GM11168 (cell line): Measurements from ENCODE around the gene NOL8.

Source experiments
- in situ Hi-C: fragments of 300-500 bp; cut with MboI; formaldehyde crosslinking; loops from one replicate; pipeline ENCODE4 v1.12.0; 2022; ENCODE audit warnings: low sequenced_read_pairs; ENCODE audit not compliant: unreplicated experiment

The NOL8 gene

DNA sequence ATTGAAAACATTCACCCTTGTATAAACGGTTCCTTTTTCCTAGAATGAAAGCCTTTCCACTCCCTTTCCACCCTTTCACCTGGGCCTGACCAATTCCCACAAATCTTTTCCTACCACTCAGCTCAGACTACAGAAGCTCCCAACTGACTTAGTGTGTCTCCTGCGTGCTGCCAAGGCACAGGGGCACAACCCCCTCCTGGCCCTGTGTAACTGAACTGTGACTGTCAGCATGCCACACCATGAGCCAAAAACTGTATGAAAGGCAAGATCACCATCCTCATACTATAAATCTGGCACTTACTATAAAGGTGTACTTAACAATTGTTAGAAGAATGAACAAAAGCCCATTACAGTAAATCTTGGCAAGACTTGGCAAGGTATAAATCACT lies 11.5 kb downstream of the NOL8 start:
- in situ Hi-C loops, result loop anchor here (25.0 kb wide), 1 partner anchor 324 kb away; no protein-coding TSS in a partner anchor

- in situ Hi-C loops, result loop anchor here (25.0 kb wide), 1 partner anchor 324 kb away; no protein-coding TSS in a partner anchor
Observed at GRCh38 chr9:92312887-92313623, 12.1 kb downstream of the NOL8 start.

DNA sequence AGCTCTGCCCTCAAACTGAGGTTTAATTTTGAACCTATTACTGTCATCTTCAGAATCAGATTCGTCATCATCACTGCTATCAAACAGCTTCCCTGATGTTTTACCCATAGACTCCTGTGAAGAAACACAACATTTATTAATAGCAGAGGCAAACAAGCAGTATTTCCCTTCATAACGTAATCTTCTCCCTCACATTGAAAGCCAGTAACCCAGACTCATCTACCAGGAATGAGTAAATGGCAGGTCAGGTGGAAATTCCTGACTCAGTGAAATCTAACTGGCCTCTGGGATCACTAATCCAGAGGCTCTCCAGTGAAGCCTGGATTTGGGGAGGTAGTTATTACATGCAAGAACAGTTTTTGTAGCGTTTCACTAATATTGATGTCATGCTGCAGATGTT lies 14.6 kb downstream of the NOL8 start:
- in situ Hi-C loops, result loop anchor here (25.0 kb wide), 1 partner anchor 327 kb away; no protein-coding TSS in a partner anchor

DNA sequence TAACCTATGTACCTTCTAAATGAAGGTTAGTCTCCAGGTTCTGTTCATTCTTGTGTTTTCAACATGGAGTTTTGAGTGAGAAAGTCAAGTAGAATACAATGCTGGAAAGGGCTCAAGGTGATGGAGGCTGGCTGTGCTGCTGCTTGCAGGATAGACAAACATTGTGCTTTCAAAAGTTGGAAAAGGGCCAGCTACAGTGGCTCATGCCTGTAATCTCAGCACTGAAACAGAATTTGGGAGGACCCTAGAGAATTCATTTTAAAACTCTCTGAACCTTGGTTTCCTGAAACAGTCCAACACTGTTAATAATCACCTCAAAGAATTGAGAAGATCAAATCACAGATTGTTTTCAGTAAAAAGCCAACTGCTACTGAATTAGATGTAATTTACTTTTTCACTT lies 16.3 kb downstream of the NOL8 start:
- in situ Hi-C loops, result loop anchor here (25.0 kb wide), 1 partner anchor 328 kb away; no protein-coding TSS in a partner anchor

DNA sequence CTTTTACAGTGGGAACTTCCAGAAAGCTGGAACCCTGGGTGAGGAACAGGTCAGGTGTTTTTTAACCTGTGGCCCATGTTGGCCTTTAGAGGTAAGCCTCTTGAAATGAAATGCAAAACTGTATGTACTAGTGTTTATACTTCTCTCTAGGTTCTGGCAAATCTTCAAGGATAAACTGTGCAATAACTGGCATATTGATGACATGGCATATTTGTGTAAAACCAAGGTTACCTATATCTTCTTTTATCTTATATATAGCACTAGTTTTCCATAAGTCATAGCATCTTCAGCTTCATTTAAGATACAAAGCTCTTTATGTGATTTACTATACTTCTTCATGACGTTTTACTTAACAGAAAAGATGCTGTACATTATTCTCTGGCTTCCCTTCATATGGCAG lies 24.2 kb downstream of the NOL8 start:
- in situ Hi-C loops, result loop anchor here (25.0 kb wide), 1 partner anchor 336 kb away; no protein-coding TSS in a partner anchor

DNA sequence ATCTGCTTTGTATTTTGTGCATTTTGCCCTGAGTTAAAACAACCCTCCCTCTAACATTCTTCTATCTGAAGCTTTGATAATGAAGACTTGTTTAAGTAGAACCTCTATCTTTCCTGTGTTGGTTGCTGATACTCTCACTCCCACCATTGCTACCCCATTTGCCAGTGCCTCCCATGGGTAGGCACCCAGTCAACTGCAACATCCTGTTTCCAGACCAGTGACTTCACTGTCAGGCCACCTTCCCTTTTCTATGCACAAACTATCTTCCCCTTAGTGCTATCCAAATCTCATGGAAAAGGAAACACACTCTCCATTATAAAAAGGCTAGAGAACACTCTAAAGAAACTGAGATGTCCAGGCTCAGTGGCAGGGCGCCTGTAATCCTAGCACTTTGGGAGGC lies 26.0 kb downstream of the NOL8 start:
- in situ Hi-C loops, result no loop called here

GRCh38 chr9:92298036-92298435 lies 27.1 kb downstream of the NOL8 start:
- in situ Hi-C loops, result no loop called here

DNA sequence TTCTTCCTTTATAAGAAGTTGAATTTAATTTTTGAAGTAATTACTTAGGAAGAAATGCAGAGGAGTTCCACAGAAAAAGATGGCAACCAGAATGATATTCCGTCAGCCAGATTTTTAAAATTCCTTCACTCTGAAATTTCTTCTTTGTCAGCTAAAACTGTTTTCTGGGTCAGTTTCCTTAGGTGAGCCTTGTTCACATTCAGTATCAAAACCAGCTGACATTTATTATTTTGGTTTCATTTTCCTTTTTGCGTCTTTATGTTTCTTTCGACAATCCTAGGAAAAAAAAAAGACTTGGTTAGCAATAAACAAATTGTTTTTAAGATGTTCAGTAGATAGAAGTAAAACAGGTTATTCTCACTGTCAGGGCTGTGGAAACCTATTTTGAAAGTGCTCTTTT lies 27.5 kb downstream of the NOL8 start:
- in situ Hi-C loops, result no loop called here

- in situ Hi-C loops, result no loop called here
Observed at GRCh38 chr9:92295827-92296258, 29.3 kb downstream of the NOL8 start.

- in situ Hi-C loops, result no loop called here
Observed at GRCh38 chr9:92295240-92295790, 29.8 kb downstream of the NOL8 start.

DNA sequence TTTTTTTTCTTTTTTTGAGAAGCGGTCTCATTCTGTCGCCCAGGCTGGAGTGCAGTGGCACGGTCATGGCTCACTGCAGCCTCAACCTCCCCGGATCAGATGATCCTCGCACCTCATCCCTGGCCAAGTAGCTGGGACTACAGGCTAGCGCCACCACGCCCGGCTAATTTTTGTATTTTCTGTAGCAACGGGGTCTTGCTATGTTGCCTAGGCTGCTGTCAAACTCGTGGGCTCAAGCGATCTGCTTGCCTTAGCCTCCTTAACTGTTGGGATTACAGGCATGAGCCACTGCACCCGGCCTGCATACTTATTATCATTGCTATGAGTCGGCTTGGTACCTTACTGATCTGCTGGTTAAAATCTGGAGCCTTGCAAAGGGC lies 30.9 kb downstream of the NOL8 start:
- in situ Hi-C loops, result no loop called here

DNA sequence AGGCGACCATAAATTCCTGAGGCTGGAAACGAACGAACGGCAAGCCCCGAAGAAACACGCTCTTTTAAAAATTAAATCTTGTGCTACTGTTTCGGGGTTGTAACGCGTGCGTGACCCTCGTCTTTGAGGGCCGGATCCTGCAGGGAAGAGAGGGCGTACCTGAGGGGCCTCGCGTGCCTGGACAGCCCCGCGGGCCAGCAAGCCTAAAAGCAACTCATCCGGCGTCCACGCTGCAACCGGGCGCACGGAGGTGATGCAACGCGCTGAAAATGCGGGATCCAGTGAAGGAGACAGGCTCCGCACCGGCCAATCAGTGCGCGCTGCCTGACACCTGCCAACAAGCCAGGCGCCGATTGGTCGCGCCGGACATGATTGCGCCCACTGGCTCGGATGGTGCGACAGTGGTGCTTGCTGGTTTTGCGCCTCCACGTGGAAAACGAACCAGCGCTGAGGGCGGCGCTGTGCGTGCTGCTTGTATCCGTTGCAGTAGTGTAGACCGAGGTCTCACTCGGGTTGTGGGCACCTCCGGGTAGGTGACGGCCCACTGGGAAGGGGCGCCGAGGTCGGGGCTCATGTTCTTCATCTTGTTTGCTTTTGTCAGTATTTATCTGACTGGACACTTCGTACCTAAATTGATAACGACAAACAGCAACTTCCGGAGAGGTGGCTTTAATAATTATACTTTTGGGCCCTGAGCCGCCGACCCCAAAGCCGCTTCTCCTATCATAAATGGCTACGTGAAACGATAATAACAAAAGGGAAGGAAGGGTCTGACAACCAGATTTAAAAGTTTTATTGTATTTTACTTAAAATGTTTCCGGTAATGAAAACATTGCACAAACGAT lies 31.5 kb downstream of the NOL8 start, which contains the start of gene IARS1:
Gene IARS1, minus strand, starts transcription at position 246 of the 845 bp plus-strand sequence. CDS start 4,278 bp downstream, outside the sequence.
- in situ Hi-C loops, result no loop called here

GRCh38 chr9:92293075-92293354 lies 32.1 kb downstream of the NOL8 start:
- in situ Hi-C loops, result no loop called here

DNA sequence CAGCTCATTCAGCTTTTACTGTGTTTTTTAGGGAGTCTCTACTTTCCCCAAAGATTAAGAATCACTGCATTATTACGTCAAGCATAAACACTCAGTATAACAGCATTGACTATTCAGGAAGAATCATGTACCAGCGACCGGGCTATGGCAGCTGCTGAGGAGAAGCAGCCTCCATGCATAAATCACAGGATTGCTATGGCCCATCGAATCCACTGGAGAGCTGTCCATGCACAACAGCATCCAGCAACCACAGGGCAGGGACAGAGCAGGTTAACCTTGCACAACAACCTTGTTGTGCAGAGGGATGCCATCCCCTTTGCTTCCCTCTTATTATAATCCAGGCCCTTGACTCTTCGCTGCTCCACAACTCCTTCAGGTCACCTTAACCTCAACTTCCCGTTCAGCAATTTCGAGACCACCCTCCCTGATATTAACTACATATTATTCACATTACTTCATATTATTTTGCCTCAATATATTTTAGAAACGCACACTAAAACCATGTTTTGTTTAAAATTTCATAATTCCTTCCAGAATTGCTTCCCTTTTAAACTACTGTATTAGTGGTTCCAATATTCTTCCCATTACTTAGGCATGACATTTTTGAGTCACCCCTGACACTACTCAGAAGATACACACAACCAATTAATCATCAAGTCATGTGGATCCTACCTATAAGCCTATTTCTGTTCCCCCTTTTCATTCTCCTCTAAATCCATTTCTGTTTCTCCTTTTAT lies 32.6 kb downstream of the NOL8 start:
- in situ Hi-C loops, result no loop called here

DNA sequence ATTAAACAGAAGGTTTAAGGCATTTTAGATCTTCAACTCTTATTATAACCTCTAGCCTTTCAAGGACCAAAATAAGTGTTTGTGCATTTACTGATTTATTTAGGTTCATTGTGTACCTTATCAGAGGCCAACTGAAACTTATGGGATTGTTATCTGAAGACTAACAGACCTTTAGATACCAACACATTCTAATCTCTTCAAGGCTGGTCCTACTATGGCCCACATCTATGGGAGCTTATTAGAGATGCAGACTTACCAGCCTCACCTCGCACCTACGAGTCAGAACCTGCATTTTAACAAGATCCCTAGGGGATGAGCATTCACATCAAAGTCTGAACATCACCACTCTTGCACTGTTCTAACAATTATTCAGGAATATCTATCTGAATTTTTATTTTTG lies 33.6 kb downstream of the NOL8 start:
- in situ Hi-C loops, result no loop called here

DNA sequence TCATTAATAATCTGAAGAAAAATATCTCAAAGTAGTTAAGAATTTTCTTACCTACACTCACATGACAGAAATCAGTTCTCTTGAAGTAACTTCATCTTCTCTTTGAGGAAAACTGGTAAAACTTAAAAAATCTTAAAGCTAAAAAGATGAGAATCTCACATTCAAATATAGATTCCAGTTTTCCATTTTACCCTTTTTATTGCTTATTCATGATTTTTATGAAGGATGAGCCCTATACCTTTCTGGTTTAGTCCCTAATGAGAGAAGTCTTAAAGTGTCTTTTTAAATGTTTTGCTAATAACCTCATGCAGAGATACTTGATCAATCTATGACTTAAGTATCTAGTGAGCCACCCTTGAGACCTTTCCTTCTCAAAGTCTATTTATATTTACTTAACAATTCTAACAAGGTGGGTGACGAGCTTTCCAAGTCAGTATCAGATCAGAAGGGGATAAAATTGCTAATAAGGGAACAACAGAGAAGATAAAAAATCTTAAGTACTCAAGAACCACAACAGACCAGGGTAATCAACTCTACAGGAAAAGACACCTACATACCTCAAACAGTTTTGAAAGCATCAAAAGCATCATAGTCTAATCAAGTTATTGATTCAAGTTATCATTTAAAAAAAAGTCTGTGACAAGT lies 34.2 kb downstream of the NOL8 start:
- in situ Hi-C loops, result no loop called here

DNA sequence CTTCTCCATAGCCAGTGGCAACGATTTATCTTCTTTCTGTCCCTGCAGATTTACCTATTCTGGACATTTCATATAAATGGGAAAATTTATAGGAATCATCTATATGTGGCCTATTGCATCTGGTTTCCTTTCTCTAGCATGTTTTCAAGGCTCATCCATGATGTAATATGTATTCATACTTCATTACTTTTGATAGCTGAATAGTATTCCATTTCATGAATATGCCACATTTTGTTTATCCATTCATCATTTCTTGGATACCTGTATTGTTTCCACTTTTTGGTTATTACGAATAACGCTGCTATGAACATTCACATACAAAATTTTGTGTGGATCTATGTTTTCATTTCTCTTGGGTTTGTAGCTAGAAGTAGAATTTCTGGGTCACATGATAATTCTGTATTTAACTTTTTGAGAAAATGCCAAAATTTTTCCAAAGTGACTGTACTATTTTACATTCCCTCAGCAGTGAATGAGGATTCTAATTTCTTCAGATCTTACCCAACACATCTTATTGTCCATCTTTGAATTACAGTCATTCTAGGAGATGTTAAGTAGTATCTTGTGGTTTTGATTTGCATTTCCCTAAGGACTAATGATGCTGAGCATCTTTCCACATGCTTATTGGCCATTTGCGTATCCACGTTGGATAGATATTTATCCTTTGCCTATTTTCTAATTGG lies 35.3 kb downstream of the NOL8 start:
- in situ Hi-C loops, result no loop called here

DNA sequence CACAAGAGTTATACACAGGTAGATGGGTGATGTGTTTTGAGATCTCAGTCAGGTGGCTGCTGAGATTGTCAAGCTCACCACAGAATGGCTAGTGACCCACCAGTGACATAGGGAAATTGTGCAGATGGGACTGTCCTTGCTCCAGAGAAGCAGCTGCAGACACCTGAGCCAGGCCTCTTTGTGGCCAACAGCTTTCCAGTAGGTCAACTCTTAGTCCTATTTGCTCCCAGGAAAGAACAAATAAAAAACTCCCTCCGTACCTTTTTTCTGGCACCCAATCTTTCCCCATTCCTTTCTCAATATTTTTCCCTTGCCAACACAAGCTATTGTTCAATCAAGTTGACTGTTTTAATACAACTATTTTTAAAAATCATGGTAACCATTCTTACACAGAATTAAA lies 45.8 kb downstream of the NOL8 start:
- in situ Hi-C loops, result no loop called here

GRCh38 chr9:92278110-92278509 lies 47.0 kb downstream of the NOL8 start:
- in situ Hi-C loops, result no loop called here
